GM12878 (cell line): ENCODE data around the gene MEF2C. TPM values are rescaled to one million over a fixed set of nuclear protein-coding genes. Genes with fewer than 3 reads are reported as not detected.

Experiments
- ATAC-seq: fragments of 200-7000 bp; cut with Tn5 transposase; 3 replicates; pipeline ENCODE4 v1.9.1; 2020; ENCODE audit warnings: mild to moderate bottlenecking, moderate library complexity
- BruUV-seq: library from RNA; stranded (reverse); fragments of 400-500 nt; replicated peaks from 2 replicates; lab custom pipeline; 2021; lab: Mats Ljungman, UMichigan
- CTCF ChIA-PET: fragments of 300-600 bp; sonication (Branson Sonifier 250); formaldehyde crosslinking; extraction: SDS; loops from one replicate; lab custom pipeline; 2021; ENCODE audit warnings: inconsistent platforms; lab: Yijun Ruan, JAX
- POLR2A ChIA-PET: fragments of 350-600 bp; formaldehyde crosslinking; extraction: SDS; loops from one replicate; lab custom pipeline; 2021; ENCODE audit warnings: inconsistent platforms; lab: Charles Lee
- RAD21 ChIA-PET: fragments of 300-600 bp; sonication (Branson Sonifier 250); formaldehyde crosslinking; loops from one replicate; lab custom pipeline; 2023; ENCODE audit warnings: antibody characterized with exemption; ENCODE audit not compliant: unreplicated experiment; lab: Charles Lee
- SMC1A ChIA-PET: fragments of 300-600 bp; sonication (Branson Sonifier 250); formaldehyde crosslinking; loops from one replicate; lab custom pipeline; 2023; ENCODE audit not compliant: unreplicated experiment, uncharacterized antibody; lab: Charles Lee
- DNase-seq: peaks from one replicate; pipeline ENCODE4 v3.0.0-alpha.2; 2011; ENCODE audit warnings: low read depth, low spot score
- FAIRE-seq: peaks from 3 replicates; lab custom pipeline; 2011; peaks lifted over from hg19 to GRCh38; lab: Jason Lieb, UNC
- H2AFZ ChIP-seq: 2 replicates; pipeline ENCODE4 v1.6.0; 2011; ENCODE audit warnings: low read depth, low read length, control low read depth; ENCODE audit not compliant: control insufficient read depth
- H3K27ac ChIP-seq: 2 replicates; pipeline ENCODE4 v1.5.1; 2011; ENCODE audit warnings: control low read depth; ENCODE audit not compliant: control insufficient read depth, insufficient read depth
- H3K27me3 ChIP-seq, 2 experiments: replicated peaks in 1 of 2; 2 replicates each; pipeline versions ENCODE4 v1.6.0 to v1.6.1; 2011; ENCODE audit warnings: low read length in 1 of 2; ENCODE audit not compliant: control insufficient read depth in 2 of 2, insufficient read depth in 2 of 2
- H3K36me3 ChIP-seq, 2 experiments: 2 replicates each; pipeline ENCODE4 v1.5.1; 2011; ENCODE audit warnings: low read length in 1 of 2; ENCODE audit not compliant: control insufficient read depth in 2 of 2, insufficient read depth in 2 of 2
- H3K4me1 ChIP-seq: 2 replicates; pipeline ENCODE4 v1.6.1; 2011; ENCODE audit warnings: mild to moderate bottlenecking, low read length, moderate library complexity, mixed read lengths; ENCODE audit not compliant: control insufficient read depth, insufficient read depth
- H3K4me2 ChIP-seq: 2 replicates; pipeline ENCODE4 v1.6.0; 2011; ENCODE audit warnings: control low read depth; ENCODE audit not compliant: control insufficient read depth, insufficient read depth
- H3K4me3 ChIP-seq: fragments of 200-600 bp; sonication (generic); 2 replicates; pipeline ENCODE4 v1.5.1; 2016
- H3K79me2 ChIP-seq: 2 replicates; pipeline ENCODE4 v1.6.0; 2011; ENCODE audit warnings: low read length; ENCODE audit not compliant: control insufficient read depth, insufficient read depth
- H3K9ac ChIP-seq: 2 replicates; pipeline ENCODE4 v1.8.0; 2011; ENCODE audit warnings: low read length, control low read depth, mixed read lengths; ENCODE audit not compliant: control insufficient read depth, insufficient read depth
- H3K9me3 ChIP-seq: replicated peaks from 3 replicates; pipeline ENCODE4 v1.5.1; 2011; ENCODE audit warnings: mild to moderate bottlenecking, low read length; ENCODE audit not compliant: control insufficient read depth, insufficient read depth
- H4K20me1 ChIP-seq: 2 replicates; pipeline ENCODE4 v1.6.0; 2011; ENCODE audit not compliant: control insufficient read depth, insufficient read depth
- BACH1 ChIP-seq: fragments of 450-650 bp; IDR thresholded peaks from 2 replicates; pipeline ENCODE4 v1.6.1; 2017; ENCODE audit warnings: mild to moderate bottlenecking, borderline replicate concordance
- BRCA1 ChIP-seq: IDR thresholded peaks from 2 replicates; pipeline ENCODE4 v1.6.1; 2011; ENCODE audit warnings: low read depth, low read length, improper control_type of control experiment
- CBX5 ChIP-seq: sonication (generic); IDR thresholded peaks from 2 replicates; pipeline ENCODE4 v1.6.1; 2016; ENCODE audit warnings: low read depth, moderate library complexity, mild to moderate bottlenecking, inconsistent platforms
- CREB1 ChIP-seq: IDR thresholded peaks from 2 replicates; pipeline ENCODE4 v1.6.1; 2012; ENCODE audit warnings: low read depth, mild to moderate bottlenecking, inconsistent platforms
- ELK1 ChIP-seq: IDR thresholded peaks from 2 replicates; pipeline ENCODE4 v1.6.1; 2012; ENCODE audit warnings: low read depth, low read length, improper control_type of control experiment
- ETV6 ChIP-seq, 2 experiments: fragments of 450-650 bp in 1 of 2; IDR thresholded peaks in 1 of 2; conservative IDR thresholded peaks in 1 of 2; 2 replicates each; pipeline ENCODE4 v1.6.1; 2014; ENCODE audit warnings: antibody characterized with exemption in 1 of 2, borderline replicate concordance in 1 of 2, low read depth in 1 of 2, mild to moderate bottlenecking in 1 of 2, moderate library complexity in 1 of 2
- FOS ChIP-seq: IDR thresholded peaks from 3 replicates; pipeline ENCODE4 v1.6.1; 2011; ENCODE audit warnings: borderline replicate concordance; ENCODE audit not compliant: insufficient read length; ENCODE audit errors: extremely low read depth
- GABPA ChIP-seq: IDR thresholded peaks from 2 replicates; pipeline ENCODE4 v1.6.1; 2014; ENCODE audit warnings: antibody characterized with exemption, low read depth, mild to moderate bottlenecking, inconsistent platforms
- MTA2 ChIP-seq: fragments of 450-650 bp; IDR thresholded peaks from 2 replicates; pipeline ENCODE4 v1.6.1; 2016; ENCODE audit warnings: low read depth, mild to moderate bottlenecking, moderate library complexity
- NR2C1 ChIP-seq: fragments of 450-650 bp; IDR thresholded peaks from 2 replicates; pipeline ENCODE4 v1.6.1; 2017; ENCODE audit warnings: antibody characterized with exemption, mild to moderate bottlenecking, moderate library complexity
- PAX5 ChIP-seq: IDR thresholded peaks from 2 replicates; pipeline ENCODE4 v1.6.1; 2011; ENCODE audit warnings: low read depth, low read length, borderline replicate concordance
- POLR2AphosphoS5 ChIP-seq: IDR thresholded peaks from 2 replicates; pipeline ENCODE4 v1.6.1; 2011; ENCODE audit warnings: mild to moderate bottlenecking, low read length, inconsistent platforms
- RBBP5 ChIP-seq: fragments of 200-600 bp; sonication (generic); conservative IDR thresholded peaks from 2 replicates; pipeline ENCODE4 v1.6.1; 2016
- SREBF2 ChIP-seq: IDR thresholded peaks from 2 replicates; pipeline ENCODE4 v1.6.1; 2012; ENCODE audit warnings: mild to moderate bottlenecking, low read length
- TBL1XR1 ChIP-seq: IDR thresholded peaks from 2 replicates; pipeline ENCODE4 v1.6.1; 2012; ENCODE audit warnings: low read depth, low read length, improper control_type of control experiment
- TCF7 ChIP-seq: IDR thresholded peaks from 2 replicates; pipeline ENCODE4 v1.6.1; 2014; ENCODE audit warnings: antibody characterized with exemption, borderline replicate concordance
- ZSCAN29 ChIP-seq: fragments of 450-650 bp; IDR thresholded peaks from 2 replicates; pipeline ENCODE4 v1.6.1; 2017; ENCODE audit warnings: mild to moderate bottlenecking, moderate library complexity
- WGBS: methylation state at CpG from one replicate; pipeline ENCODE4 v1.1.6; 2016; ENCODE audit warnings: low lambda C conversion rate; ENCODE audit not compliant: insufficient replicate concordance, insufficient coverage; ENCODE audit errors: missing lambda C conversion rate; 5-methylcytosine and 5-hydroxymethylcytosine counted together
- in situ Hi-C: fragments of 300-500 bp; cut with MboI; formaldehyde crosslinking; loops from 9 replicates; pipeline ENCODE4 v1.14.3; 2018; ENCODE audit warnings: mixed read lengths
- intact Hi-C: fragments of 100-400 bp; cut with micrococcal nuclease; formaldehyde crosslinking; loops from one replicate; pipeline ENCODE4 v1.14.2; 2022; ENCODE audit not compliant: unreplicated experiment
- polyA plus RNA-seq, 11 experiments: library from polyadenylated mRNA; depleted of rRNA in 4 of 11; unstranded in 6 of 11; stranded (reverse) in 5 of 11; fragments of >200 nt; fragmentation: Nextera tagmentation in 4 of 11; fragmentation: Illumina TruSeq in 1 of 11; extraction: Ambion mirVana in 4 of 11; extraction: Trizol in 1 of 11; gene quantifications; 1 replicate in 1 of 11; 2 replicates in 10 of 11; pipeline versions ENCODE4 v1.2.1 to v1.2.3, GENCODE V29; 2011 to 2016; ENCODE audit warnings: inconsistent platforms in 2 of 11, missing spikeins in 2 of 11, low read depth in 1 of 11
- total RNA-seq, 4 experiments: library from RNA; depleted of rRNA in 3 of 4; stranded (reverse); fragments of >200 nt in 3 of 4; fragmentation: Illumina TruSeq in 1 of 4; extraction: Trizol in 1 of 4; gene quantifications; 2 replicates each; pipeline versions ENCODE4 v1.2.1 to v1.2.3, GENCODE V29; 2013 to 2021

MEF2C gene
- total and polyA plus RNA-seq, 10 of the 15 experiments (the other 5 are each of a cell fraction or from before 2014, with no cell fraction given) = 104 to 225 (median 180) TPM

GRCh38 chr5:88688156-88688983 is 194.6 kb downstream of the MEF2C start (continued):
- TF ChIP-seq GABPA (no peak), ETV6 (conservative IDR thresholded peaks at IDR 0.05 in 1 of 2, IDR thresholded peaks at IDR 0.05 in 1 of 2; ENCODE audit: borderline replicate concordance in 1 of 2, low read depth in 1 of 2) (no peak), ZSCAN29 (no peak)

DNA sequence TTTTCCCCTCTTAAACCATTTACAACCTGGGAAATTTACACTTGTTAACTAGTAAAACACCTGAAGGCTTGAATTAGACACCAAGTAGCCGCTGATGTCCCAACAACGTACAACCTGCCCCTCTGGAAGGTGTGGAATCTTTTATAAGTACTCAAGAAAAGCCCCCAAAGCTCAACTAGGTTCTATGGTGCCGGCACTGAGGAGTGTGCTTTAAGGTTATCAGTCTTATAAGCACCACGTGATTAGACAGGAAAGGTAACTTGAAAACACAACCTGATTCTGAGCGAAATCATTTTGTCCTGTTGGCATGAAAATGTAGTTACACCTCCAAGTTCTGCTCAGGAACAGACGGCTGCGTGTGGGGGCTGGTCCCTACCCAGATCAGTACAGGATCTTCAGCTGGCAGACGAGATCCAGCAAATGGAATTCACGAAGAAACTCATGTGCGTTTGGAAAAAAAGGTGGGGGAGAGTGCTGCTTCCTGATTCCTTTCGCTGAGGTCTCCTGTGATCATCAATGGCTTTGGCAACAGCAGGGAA is 195.5 kb downstream of the MEF2C start:
- no peak overlapping the region for H3K9ac ChIP-seq
- no peak overlapping the region for H2AFZ ChIP-seq
- 10% methylated on average over 11 of the region's 11 CpGs for WGBS
- peaks cover 2% of the 10 kb centered on the region; the same call in 1 of the 2 replicates for H4K20me1 ChIP-seq
- no peak for TF ChIP-seq PAX5
- no peak for TF ChIP-seq ELK1
- no peak for TF ChIP-seq SREBF2
- TF ChIP-seq CREB1 = no peak
- no peak for TF ChIP-seq MTA2
- no peak for TF ChIP-seq TBL1XR1
- no peak for TF ChIP-seq POLR2AphosphoS5
- no peak for TF ChIP-seq FOS
- no peak for TF ChIP-seq BRCA1
- TF ChIP-seq NR2C1 = no peak
- no peak for TF ChIP-seq RBBP5
- TF ChIP-seq BACH1 = no peak
- no peak for TF ChIP-seq GABPA
- TF ChIP-seq CBX5 = no peak
- no peak for TF ChIP-seq TCF7
- BruUV-seq = no TSS peak
- CTCF ChIA-PET = interaction anchor here (1.5 kb wide), 1 partner anchor 906 kb away, joined by 4 read pairs; no protein-coding TSS in a partner anchor
- no peaks in the 10 kb centered on the region; the same call in 1 of the 2 replicates for H3K4me1 ChIP-seq
- no peak overlapping the region for H3K4me2 ChIP-seq
- no peak for DNase-seq
- H3K27me3 ChIP-seq = peaks cover 31 to 52% of the 10 kb centered on the region in 2 experiments
- in situ Hi-C loops (loop anchor here (5.0 to 10.0 kb wide), 3 partner anchors 545 to 1273 kb away; partner anchors contain the start of gene CCNH), intact Hi-C loops (no loop called here)
- H3K27ac ChIP-seq = no peak overlapping the region
- POLR2A ChIA-PET = interaction anchor here (1.2 kb wide), 1 partner anchor 18 kb away, joined by 3 read pairs; no protein-coding TSS in a partner anchor
- SMC1A ChIA-PET = no interaction called here
- no peak overlapping the region for H3K4me3 ChIP-seq
- ATAC-seq = no peak
- no peak for FAIRE-seq
- RAD21 ChIA-PET = interaction anchor here (1.2 to 1.5 kb wide), 2 partner anchors 10 to 906 kb away, joined by 3 to 4 read pairs; no protein-coding TSS in a partner anchor
- no peaks in the 10 kb centered on the region; the same call in 2 of the 3 replicates for H3K9me3 ChIP-seq
- H3K36me3 ChIP-seq = no peaks in the 10 kb centered on the region
- no peaks in the 10 kb centered on the region for H3K79me2 ChIP-seq
